Skeletal muscle cell (primary cell): ENCODE measurements around the gene SHC1.
A peak's percentile ranks its signal among the peaks of the same experiment; 100 is the strongest.

Experiments used
- DNase-seq: peaks from one replicate; pipeline ENCODE4 v3.0.0-alpha.2; 2010; ENCODE audit warnings: low read depth
- H3K4me3 ChIP-seq: 2 replicates; pipeline ENCODE4 v1.5.1; 2011; ENCODE audit warnings: low read depth, mild to moderate bottlenecking, control low read depth, low read length, moderate library complexity

Gene SHC1

GRCh38 chr1:155009221-155009711 lies 38.7 kb upstream of the SHC1 start:
- H3K4me3 ChIP-seq = no peak overlapping the region
- DNase-seq = no peak

DNA sequence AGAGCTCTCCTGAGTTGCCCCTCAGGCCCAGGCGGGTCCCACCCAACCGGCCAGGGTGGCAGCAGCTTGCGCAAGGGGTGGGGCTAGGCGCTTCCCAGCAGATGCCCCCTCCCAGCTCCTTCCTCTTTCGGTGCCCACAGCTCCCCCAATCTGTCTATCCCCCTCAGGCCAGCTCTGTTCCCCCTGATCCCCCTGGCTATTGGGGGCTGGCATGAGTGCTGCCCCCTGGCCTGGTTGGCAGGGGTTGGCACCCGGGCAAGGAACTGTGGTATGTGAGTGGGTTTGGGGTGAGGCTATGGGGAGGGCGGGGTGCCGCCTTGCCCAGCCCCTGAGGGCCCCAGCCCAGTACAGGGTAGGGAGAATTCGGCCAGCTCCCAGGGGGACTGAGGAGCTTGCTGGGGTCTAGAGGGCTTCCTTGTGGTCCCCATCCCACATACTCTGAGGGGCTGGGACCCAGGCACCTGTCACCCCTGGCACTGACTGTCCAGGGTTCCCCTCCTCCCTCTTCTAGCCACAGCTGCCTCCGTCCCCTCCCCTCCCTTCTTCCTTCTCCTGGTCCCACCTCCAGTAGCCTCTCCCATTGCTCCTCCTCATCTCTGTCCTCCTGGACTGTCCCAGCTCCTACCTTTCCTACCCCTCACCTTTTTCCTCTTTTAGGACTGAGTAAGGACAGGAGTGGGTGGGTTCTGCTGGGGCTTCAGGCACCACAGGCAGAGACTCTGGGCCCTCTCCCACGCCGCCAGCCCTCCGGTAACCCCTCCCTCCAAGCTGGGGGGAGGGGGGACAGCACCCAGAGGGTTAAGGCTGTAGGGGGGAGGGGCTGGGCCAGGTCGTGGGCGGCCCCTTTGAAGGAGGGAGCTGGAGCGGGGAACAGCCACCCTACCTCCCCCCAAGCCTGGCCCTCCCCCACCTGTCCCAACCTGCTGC lies 37.7 kb upstream of the SHC1 start:
- no peak overlapping the region for H3K4me3 ChIP-seq

DNA sequence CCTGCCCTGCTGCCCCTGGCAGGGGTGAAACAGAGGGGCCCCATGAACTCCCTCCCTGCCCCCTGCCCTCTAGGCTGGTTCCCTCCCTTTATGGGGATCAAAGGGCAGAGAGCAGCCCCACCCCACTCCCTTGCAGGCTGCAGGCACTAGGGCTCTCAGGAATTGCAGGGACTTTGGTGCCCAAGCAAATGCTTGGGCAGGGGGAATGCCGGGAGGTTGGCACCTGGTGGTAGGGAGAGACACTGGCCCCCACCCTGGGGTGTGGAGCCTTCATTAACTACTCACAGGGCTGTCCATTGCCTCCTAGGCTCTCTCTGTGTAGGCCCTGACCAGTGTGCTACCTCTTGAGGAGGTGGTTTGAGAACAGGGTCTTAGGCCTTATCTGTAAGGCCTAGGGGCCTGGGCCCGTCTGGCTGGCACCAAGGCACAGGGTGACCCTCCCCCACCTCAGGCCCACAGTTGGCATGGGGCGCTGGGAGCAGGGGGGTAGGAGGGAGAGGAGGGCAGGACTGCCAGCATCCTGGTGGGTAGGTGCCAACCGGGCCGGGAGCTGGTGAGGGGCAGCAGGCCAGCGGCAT lies 36.8 kb upstream of the SHC1 start:
- DNase-seq = no peak
- H3K4me3 ChIP-seq = no peak overlapping the region

More for the DNA sequence above, 37.7 kb upstream of the SHC1 start:
- no peak for DNase-seq

- no peak overlapping the region for H3K4me3 ChIP-seq
Measured at GRCh38 chr1:155006601-155007101, 36.1 kb upstream of the SHC1 start.

DNA sequence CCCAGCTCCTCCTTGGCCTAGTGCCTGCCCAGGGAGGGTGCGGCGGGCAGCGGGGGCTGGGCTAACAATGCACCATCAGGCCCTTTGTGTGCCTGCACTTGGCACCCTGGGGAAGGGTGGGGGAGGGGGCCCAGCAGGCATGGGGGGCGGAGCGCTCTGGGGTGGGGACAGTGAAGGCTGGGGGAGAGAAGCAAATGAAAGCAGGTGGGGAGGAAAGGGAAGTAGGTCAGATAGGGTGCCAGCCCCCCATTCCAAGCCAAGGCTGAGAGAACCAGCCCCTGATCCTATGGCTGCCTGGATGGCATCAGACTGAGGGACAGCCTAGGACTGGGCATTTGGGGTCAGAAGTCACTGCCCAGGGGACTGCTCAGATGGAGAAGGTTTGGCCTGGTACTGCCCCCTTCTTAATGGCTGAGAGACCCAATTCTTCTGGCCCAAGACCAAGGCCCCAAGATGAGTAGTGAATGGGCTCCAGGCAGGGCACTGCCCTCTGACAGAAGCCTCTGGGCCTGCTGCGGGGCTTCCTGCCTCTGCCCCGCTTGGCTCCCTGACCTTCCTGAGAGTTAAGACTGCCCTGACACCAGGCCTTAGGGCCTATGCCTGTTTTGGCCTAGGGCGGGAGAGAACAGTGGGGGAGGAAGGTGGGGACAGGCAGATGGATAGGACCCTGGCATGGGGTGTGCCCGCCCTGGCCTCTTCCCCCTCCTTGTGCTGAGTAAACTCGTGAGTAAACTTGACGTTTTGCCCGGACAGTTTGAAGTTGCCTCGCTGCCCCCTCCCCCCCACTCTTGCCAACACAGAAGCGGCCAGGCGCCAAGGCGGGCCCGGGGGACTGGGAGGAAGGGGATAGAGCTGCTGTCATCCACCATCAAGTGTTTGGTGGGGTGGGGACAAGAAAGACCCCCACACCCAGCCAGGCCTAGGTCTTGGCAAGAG lies 34.8 kb upstream of the SHC1 start:
- no peak for DNase-seq
- no peak overlapping the region for H3K4me3 ChIP-seq

More at GRCh38 chr1:155006601-155007101, 36.1 kb upstream of the SHC1 start:
- DNase-seq = no peak

DNA sequence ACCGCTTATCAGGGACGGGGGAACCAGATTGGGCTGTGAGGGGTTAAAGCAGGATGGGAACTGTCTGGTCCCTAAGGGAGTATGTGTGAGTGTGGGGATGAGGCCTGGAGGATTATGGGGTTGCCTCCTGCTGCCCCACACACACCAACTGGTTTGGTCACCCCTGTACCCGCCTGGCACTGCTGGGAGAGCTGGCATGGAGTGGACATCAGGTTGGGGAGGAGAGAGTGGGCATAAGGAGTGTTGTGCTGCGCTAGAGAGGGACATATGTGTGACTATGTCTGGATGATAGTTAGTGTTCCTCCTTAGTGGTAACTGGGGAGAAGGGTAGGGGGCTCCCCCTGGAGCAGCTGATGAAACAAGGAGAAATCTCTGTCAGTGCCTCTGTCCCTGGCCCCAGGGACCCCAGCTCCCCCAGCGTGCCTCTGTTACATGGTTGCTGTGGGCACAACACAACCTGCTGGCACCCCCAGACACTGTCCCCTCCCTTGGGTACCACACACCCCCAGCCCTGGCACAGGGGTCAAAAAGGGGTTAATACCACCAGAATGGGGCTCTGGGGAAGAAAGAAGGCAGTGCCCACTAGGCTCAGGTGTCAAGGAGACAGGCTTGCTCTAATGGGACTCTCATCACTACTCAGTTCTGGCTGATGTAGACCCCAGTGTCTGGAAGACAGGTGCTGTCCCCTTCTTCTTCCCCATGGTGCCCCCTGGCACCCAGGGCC lies 34.0 kb upstream of the SHC1 start:
- no peak for DNase-seq
- peak overlapping the region; percentile 85 for H3K4me3 ChIP-seq

DNA sequence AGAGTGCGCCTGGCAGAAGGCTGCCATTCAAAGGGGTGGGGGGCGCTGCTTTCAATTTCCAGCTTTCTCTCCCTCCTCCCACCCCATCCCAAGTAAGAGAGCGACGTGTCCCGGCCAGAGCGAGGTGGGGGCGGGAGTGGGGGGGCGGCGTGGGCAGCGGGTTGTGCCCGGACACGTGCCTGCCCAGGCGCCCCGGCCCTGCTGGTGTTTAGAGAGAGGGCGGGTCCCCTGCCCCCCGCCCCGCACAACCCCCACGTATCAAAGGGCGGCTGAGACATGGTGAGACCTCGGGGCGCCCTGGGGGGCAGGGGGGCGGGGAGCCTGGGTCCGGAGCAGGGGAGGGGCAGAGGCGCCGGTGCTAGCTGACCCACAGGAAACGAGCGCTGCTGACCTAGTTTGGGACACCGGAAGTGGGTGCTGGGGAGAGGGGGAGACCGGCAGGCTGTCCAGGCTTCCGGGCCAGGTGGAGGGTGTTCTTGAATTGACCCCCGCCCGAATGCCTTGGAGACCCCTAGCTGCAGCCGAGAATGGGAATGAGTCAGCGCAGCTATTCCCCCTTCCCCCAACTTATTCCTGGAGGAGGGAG lies 33.3 kb upstream of the SHC1 start:
- DNase-seq = no peak

DNA sequence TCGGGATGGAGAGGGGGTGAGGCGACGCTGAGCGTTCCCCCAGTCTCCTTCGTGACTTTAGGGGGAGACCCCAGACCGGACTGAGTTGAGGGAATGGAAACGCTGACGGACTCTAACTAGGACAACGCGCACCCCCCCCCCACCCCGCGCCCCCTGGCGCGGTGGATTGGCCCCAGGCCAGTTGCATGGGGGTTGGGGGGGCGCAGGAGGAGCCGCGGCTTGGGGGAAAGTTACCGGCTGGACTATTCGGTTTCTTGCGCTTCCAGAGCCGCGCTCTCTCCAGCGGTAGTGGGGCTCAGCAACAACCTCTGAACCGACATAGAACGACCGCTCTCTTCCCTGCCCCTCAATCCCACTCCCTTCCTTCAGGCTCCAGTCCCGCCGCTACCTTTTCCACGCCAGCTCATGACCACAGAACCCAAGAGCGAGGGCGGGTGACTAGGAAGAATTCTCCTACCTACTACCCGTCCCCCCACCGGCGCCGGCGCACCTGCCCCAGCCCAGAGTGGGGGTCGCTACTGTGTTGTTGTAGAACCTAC lies 32.7 kb upstream of the SHC1 start:
- H3K4me3 ChIP-seq = peak overlapping the region; percentile 85
- DNase-seq = no peak

More for the DNA sequence above, 33.3 kb upstream of the SHC1 start:
- peak overlapping the region; percentile 85 for H3K4me3 ChIP-seq

DNA sequence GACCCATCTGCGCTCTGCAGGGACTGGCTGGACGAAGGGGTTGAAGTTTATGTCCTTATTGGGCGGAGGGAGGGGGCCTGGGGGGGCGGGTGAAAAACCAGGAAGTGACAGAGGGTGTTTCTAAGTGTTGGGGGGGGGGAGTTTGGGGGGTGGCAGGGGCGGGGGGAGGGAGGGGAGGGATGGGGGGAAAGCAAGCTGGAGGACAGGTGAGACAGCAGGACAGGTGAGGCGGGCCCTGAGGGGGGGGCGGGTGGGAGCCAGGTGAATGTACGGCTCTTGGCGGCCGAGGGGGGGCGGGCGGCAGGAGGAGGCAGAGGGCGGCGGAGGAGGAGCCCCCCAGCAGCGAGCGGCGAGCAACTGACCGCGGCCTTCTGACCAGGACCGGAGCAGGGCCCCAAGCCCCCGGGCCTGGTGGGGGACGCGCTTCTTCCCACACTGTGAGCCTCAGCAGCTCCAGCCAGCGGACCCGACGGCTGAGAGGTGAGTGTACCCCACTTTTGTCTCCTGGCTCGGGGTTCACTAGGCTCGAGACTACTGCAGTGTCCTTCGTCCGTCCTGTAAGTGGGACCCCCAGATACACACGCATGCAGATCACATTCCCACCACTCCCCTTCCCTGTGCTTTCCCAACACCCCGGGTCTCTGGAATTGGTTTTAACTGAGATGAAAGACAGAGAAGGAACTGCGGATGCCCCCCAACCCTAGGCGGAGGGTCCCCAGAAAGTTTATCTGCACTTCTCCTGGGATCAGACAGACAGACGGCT lies 32.1 kb upstream of the SHC1 start, which contains the start of gene ZBTB7B:
TSS of gene ZBTB7B (plus strand) at position 339 of the 763 bp plus-strand sequence. CDS start 11,859 bp downstream, outside the sequence.
- no peak for DNase-seq
- H3K4me3 ChIP-seq = peak within 1 kb of the TSS; percentile 85

- H3K4me3 ChIP-seq = peak overlapping the region; percentile 66
Measured at GRCh38 chr1:155001675-155002463, 31.3 kb upstream of the SHC1 start.

DNA sequence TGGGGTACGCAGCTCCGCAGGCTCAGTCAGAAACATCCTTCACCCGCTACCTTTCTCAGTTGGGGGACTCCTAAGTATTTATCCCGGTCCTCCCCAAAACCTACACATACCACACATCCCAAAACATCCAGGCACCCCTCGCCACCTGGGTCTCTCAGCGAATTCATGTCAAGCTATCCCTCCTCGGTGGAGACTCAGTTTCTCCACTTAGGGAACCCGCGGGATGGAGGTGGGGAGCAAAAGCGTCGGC lies 30.8 kb upstream of the SHC1 start:
- peak overlapping the region; percentile 66 for H3K4me3 ChIP-seq
- no peak for DNase-seq

More at GRCh38 chr1:155001675-155002463, 31.3 kb upstream of the SHC1 start:
- DNase-seq = peak; percentile 96

- H3K4me3 ChIP-seq = peak overlapping the region; percentile 66
- peak; percentile 67 for DNase-seq
Measured at GRCh38 chr1:155000726-155001424, 30.3 kb upstream of the SHC1 start.

- peak overlapping the region; percentile 66 for H3K4me3 ChIP-seq
- no peak for DNase-seq
Measured at GRCh38 chr1:155000411-155000725, 29.8 kb upstream of the SHC1 start.

GRCh38 chr1:154999571-155000410 lies 29.2 kb upstream of the SHC1 start:
- H3K4me3 ChIP-seq = peak overlapping the region; percentile 66
- DNase-seq = no peak

GRCh38 chr1:154998818-154999570 lies 28.4 kb upstream of the SHC1 start:
- H3K4me3 ChIP-seq = peak overlapping the region; percentile 66
- DNase-seq = no peak
